OCI-LY7 (cell line): ENCODE results near the gene SSBP4. TPM values are rescaled to one million over a fixed set of nuclear protein-coding genes. Genes with fewer than 3 reads are reported as not detected.

Experiments
- BruUV-seq: library from RNA; stranded (reverse); fragments of 400-500 nt; replicated peaks from 2 replicates; lab custom pipeline; 2021; lab: Mats Ljungman, UMichigan
- CTCF ChIA-PET: fragments of 300-600 bp; sonication (Branson Sonifier 250); formaldehyde crosslinking; loops from one replicate; lab custom pipeline; 2022; ENCODE audit warnings: antibody characterized with exemption; ENCODE audit not compliant: unreplicated experiment; lab: Charles Lee
- POLR2A ChIA-PET: fragments of 300-600 bp; sonication (Branson Sonifier 250); formaldehyde crosslinking; loops from one replicate; lab custom pipeline; 2022; ENCODE audit warnings: antibody characterized with exemption; lab: Charles Lee
- DNase-seq: peaks from one replicate; pipeline ENCODE4 v3.0.0-alpha.2; 2015; ENCODE audit warnings: low spot score
- H2AFZ ChIP-seq: fragments of 200-600 bp; sonication (generic), shearing (Covaris generic); 2 replicates; pipeline ENCODE4 v1.6.1; 2014; ENCODE audit warnings: mild to moderate bottlenecking, antibody characterized with exemption, low read length, moderate library complexity
- H3K27ac ChIP-seq: fragments of 200-600 bp; sonication (generic); 2 replicates; pipeline ENCODE4 v1.5.1; 2014; ENCODE audit warnings: mixed run types, low read depth, mild to moderate bottlenecking, moderate library complexity, low read length, inconsistent platforms; ENCODE audit not compliant: poor library complexity, severe bottlenecking
- H3K36me3 ChIP-seq: fragments of 200-600 bp; sonication (generic); 2 replicates; pipeline ENCODE4 v1.6.1; 2014; ENCODE audit warnings: mild to moderate bottlenecking, antibody characterized with exemption, low read length, moderate library complexity, mixed read lengths; ENCODE audit not compliant: insufficient read depth
- H3K4me1 ChIP-seq: fragments of 200-600 bp; sonication (generic); 2 replicates; pipeline ENCODE4 v1.5.1; 2014; ENCODE audit warnings: mild to moderate bottlenecking, low read length; ENCODE audit not compliant: insufficient read depth, poor library complexity, severe bottlenecking
- H3K4me2 ChIP-seq: fragments of 200-600 bp; sonication (generic); 2 replicates; pipeline ENCODE4 v1.6.1; 2014; ENCODE audit warnings: mild to moderate bottlenecking, low read length
- H3K4me3 ChIP-seq: fragments of 200-600 bp; sonication (generic); 2 replicates; pipeline ENCODE4 v1.5.1; 2014; ENCODE audit warnings: mild to moderate bottlenecking, low read depth, low read length; ENCODE audit not compliant: poor library complexity, severe bottlenecking
- H3K79me2 ChIP-seq: fragments of 200-600 bp; sonication (generic); 2 replicates; pipeline ENCODE4 v1.6.1; 2016; ENCODE audit warnings: low read depth, mild to moderate bottlenecking, low read length, moderate library complexity, mixed read lengths; ENCODE audit not compliant: insufficient read depth
- H3K9me2 ChIP-seq: fragments of 200-600 bp; sonication (generic); 2 replicates; pipeline ENCODE4 v1.6.1; 2016; ENCODE audit warnings: mild to moderate bottlenecking, low read length, mixed read lengths; ENCODE audit not compliant: insufficient read depth
- H3K9me3 ChIP-seq: fragments of 200-600 bp; sonication (generic); 2 replicates; pipeline ENCODE4 v1.6.1; 2014; ENCODE audit warnings: mild to moderate bottlenecking, mixed run types, low read length, mixed read lengths
- H4K20me1 ChIP-seq: fragments of 200-600 bp; sonication (generic); 2 replicates; pipeline ENCODE4 v1.6.1; 2014; ENCODE audit warnings: mild to moderate bottlenecking, antibody characterized with exemption, low read length, moderate library complexity, mixed read lengths; ENCODE audit not compliant: insufficient read depth
- EZH2phosphoT487 ChIP-seq: fragments of 200-600 bp; sonication (generic); IDR thresholded peaks from 2 replicates; pipeline ENCODE4 v1.6.1; 2018; ENCODE audit warnings: low read depth, borderline replicate concordance, mild to moderate bottlenecking, mixed run types, antibody characterized with exemption, low read length, moderate library complexity, mixed read lengths
- intact Hi-C: fragments of 100-400 bp; cut with micrococcal nuclease; formaldehyde crosslinking; loops from one replicate; pipeline ENCODE4 v1.10.0; 2022; ENCODE audit not compliant: unreplicated experiment
- total RNA-seq, 2 experiments: library from RNA; depleted of rRNA in 1 of 2; stranded (reverse); fragments of >200 nt in 1 of 2; shearing (Covaris generic) in 1 of 2; gene quantifications; 2 replicates each; pipeline ENCODE4 v1.2.3, GENCODE V29; 2014 to 2022
- TF ChIP-seq, protein P1 (sequence below): fragments of 200-600 bp; sonication (generic); conservative IDR thresholded peaks from 2 replicates; pipeline ENCODE4 v1.5.1; 2014; ENCODE audit warnings: mild to moderate bottlenecking, antibody characterized with exemption, low read length, moderate library complexity, mixed read lengths

SSBP4 gene
- total RNA-seq, 2 experiments from 2014 or later = 92.9 to 117 TPM

DNA sequence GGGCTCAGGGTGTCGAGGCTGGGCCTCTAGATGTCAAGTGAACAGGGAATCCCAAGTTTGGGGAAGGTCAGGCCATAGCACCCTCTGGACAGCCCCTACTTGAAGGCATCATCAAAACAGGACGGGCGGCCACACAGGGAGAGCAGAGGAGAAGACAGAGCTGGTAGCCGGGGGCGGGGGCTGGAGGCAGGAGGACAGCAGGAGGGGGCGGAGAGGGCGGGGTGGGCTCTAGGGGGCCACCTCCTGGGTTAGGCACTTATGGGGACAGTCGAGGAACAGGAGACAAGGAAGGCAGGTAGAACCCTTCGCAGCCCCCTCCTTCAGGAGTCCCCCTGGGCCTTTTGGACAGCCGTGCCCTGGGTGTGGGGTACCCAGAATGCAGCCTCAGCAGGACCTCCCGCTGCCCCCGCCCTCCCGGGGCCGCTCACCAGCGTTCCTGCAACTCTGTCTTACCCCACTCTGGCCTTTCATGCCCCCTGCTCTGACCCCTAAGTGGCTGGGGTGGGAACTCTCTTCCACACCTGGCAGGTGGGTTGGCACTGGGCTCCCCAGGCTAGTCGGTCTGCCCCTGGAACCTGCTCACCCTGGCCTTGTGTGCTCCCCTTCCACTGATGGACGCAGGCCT lies 5.8 kb downstream of the SSBP4 start:
- Histone ChIP-seq H3K27ac (peak overlapping the region; percentile 56), H2AFZ (no peak overlapping the region), H3K4me2 (peak overlapping the region; percentile 71; the same call in 1 of the 2 replicates), H3K9me3 (no peaks in the 10 kb centered on the region), H3K79me2 (peaks cover 19% of the 10 kb centered on the region; the same call in 1 of the 2 replicates), H4K20me1 (no peaks in the 10 kb centered on the region; the same call in 1 of the 2 replicates), H3K4me3 (no peak overlapping the region), H3K9me2 (no peaks in the 10 kb centered on the region), H3K36me3 (no peaks in the 10 kb centered on the region), H3K4me1 (peaks cover 81% of the 10 kb centered on the region)
- intact Hi-C loops = loop anchor here (10.0 kb wide), 1 partner anchor 410 kb away; the partner anchor contains the start of gene UPF1
- TF ChIP-seq EZH2phosphoT487 = no peak
- TF ChIP-seq, protein P1, sequence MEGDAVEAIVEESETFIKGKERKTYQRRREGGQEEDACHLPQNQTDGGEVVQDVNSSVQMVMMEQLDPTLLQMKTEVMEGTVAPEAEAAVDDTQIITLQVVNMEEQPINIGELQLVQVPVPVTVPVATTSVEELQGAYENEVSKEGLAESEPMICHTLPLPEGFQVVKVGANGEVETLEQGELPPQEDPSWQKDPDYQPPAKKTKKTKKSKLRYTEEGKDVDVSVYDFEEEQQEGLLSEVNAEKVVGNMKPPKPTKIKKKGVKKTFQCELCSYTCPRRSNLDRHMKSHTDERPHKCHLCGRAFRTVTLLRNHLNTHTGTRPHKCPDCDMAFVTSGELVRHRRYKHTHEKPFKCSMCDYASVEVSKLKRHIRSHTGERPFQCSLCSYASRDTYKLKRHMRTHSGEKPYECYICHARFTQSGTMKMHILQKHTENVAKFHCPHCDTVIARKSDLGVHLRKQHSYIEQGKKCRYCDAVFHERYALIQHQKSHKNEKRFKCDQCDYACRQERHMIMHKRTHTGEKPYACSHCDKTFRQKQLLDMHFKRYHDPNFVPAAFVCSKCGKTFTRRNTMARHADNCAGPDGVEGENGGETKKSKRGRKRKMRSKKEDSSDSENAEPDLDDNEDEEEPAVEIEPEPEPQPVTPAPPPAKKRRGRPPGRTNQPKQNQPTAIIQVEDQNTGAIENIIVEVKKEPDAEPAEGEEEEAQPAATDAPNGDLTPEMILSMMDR = no peak
- BruUV-seq = no TSS peak
- POLR2A ChIA-PET = interaction anchor here (0.6 to 0.8 kb wide), 2 partner anchors 9 to 12 kb away, joined by 3 to 4 read pairs; no protein-coding TSS in a partner anchor
- CTCF ChIA-PET = interaction anchor here (0.6 to 1.1 kb wide), 3 partner anchors 163 to 372 kb away, joined by 3 to 12 read pairs (median 3); no protein-coding TSS in a partner anchor
- DNase-seq = no peak

DNA sequence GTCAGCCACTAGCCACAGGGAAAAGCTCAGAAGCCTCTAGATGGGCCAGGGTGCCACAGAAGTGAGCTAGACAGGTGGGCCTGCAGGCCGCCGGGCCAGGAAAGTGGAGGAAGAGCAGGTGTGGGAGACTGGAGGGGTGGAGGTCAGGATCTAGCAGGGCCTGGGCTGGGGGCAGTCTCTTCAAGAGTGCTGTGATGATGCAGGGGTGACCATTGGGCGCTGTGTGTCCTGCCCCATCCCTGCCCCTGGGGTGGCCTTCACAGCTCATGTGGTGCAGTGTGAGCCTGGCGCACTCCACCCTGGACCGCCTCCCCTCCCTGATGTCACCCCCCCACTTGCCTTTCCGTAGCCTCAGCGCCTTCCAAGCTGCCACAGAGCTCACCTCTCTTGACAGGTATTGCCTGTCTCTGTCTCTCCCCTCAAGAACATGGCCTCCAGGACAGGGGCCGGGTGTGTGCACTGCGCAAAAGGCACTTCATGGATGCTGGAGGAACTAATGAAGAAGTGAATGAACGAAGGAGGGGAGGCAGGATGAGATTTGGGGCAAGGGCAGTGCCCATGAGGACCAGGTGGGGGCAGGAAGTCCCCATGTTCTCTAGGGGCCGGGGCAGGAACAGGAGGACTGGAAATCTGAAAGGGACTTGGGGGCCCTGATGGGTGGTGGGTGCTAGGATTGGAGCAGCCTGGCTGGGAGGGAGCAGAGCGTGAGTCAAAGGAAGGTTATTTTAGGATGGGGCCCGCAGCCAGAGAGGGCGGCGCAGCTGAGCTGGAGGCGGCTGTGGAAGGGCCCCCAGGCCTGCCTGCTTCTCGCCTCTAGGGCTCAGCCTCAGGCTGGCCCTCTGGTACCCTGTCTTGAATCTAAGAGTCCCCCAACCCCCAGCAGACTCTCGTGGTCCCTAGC lies 6.6 kb downstream of the SSBP4 start:
- no peak for TF ChIP-seq EZH2phosphoT487
- TF ChIP-seq, protein P1 = 0 out of 2 replicates have a peak, but pooled peaks have one; percentile 29
- Histone ChIP-seq H3K27ac (no peak overlapping the region), H3K4me2 (peak overlapping the region; percentile 71; the same call in 1 of the 2 replicates), H3K9me2 (no peaks in the 10 kb centered on the region), H3K4me3 (no peak overlapping the region), H3K79me2 (peaks cover 14% of the 10 kb centered on the region; the same call in 1 of the 2 replicates), H4K20me1 (no peaks in the 10 kb centered on the region; the same call in 1 of the 2 replicates), H3K9me3 (no peaks in the 10 kb centered on the region), H3K36me3 (no peaks in the 10 kb centered on the region), H3K4me1 (peaks cover 77% of the 10 kb centered on the region), H2AFZ (no peak overlapping the region)
- BruUV-seq = no TSS peak
- no peak for DNase-seq
- ChIA-PET CTCF (interaction anchor here (0.7 to 1.1 kb wide), 2 partner anchors 234 to 371 kb away, joined by 3 read pairs; no protein-coding TSS in a partner anchor), POLR2A (interaction anchor here (0.8 kb wide), 1 partner anchor 10 kb away, joined by 3 read pairs; no protein-coding TSS in a partner anchor)
- intact Hi-C loops = loop anchor here (10.0 kb wide), 1 partner anchor 409 kb away; the partner anchor contains the start of gene UPF1
